ENCODE results near the gene CACNA2D2.

Gene CACNA2D2

GRCh38 chr3:50523279-50523811, 19.9 kb upstream of the CACNA2D2 start:
- ChIA-PET POLR2A (no interaction called here), CTCF (interaction anchor here (0.7 to 6.4 kb wide), 12 partner anchors 8 to 178 kb away, joined by 3 to 62 read pairs (median 4); partner anchors contain the start of gene ZMYND10)
- TF ChIP-seq CTCF (IDR thresholded peaks at IDR 0.05; ENCODE audit: insufficient read depth, low read length, missing control alignments) = no peak
- DNase-seq (ENCODE audit: low read depth, low spot score) = no peak
- H3K4me3 ChIP-seq (ENCODE audit: low read depth, low read length) = no peak overlapping the region

GRCh38 chr3:50521572-50521971, 18.1 kb upstream of the CACNA2D2 start:
- no peak for TF ChIP-seq CTCF (IDR thresholded peaks at IDR 0.05; ENCODE audit: insufficient read depth, low read length, missing control alignments)
- no peak for DNase-seq (ENCODE audit: low read depth, low spot score)
- POLR2A ChIA-PET = no interaction called here
- CTCF ChIA-PET = interaction anchor here (0.8 to 6.4 kb wide), 7 partner anchors 10 to 91 kb away, joined by 3 to 62 read pairs (median 5); partner anchors contain the start of gene CISH
- H3K4me3 ChIP-seq (ENCODE audit: low read depth, low read length) = no peak overlapping the region

GRCh38 chr3:50520849-50521248, 17.4 kb upstream of the CACNA2D2 start:
- POLR2A ChIA-PET = no interaction called here
- DNase-seq (ENCODE audit: low read depth, low spot score) = no peak
- CTCF ChIA-PET = interaction anchor here (1.4 to 6.4 kb wide), 4 partner anchors 9 to 92 kb away, joined by 3 to 62 read pairs (median 18); partner anchors contain the start of gene CISH
- no peak for TF ChIP-seq CTCF (IDR thresholded peaks at IDR 0.05; ENCODE audit: insufficient read depth, low read length, missing control alignments)
- no peak overlapping the region for H3K4me3 ChIP-seq (ENCODE audit: low read depth, low read length)

GRCh38 chr3:50519471-50520089, 16.1 kb upstream of the CACNA2D2 start:
- no peak for DNase-seq (ENCODE audit: low read depth, low spot score)
- peak; percentile 96 for TF ChIP-seq CTCF (IDR thresholded peaks at IDR 0.05; ENCODE audit: insufficient read depth, low read length, missing control alignments)
- ChIA-PET CTCF (interaction anchor here (0.7 to 7.4 kb wide), 8 partner anchors 8 to 170 kb away, joined by 3 to 57 read pairs (median 12); partner anchors contain the start of gene MAPKAPK3), POLR2A (no interaction called here)
- H3K4me3 ChIP-seq (ENCODE audit: low read depth, low read length) = no peak overlapping the region

- POLR2A ChIA-PET = no interaction called here
- CTCF ChIA-PET = interaction anchor here (1.4 to 7.4 kb wide), 7 partner anchors 9 to 169 kb away, joined by 3 to 57 read pairs (median 18); partner anchors contain the start of gene MAPKAPK3
- DNase-seq (ENCODE audit: low read depth, low spot score) = no peak
- TF ChIP-seq CTCF (IDR thresholded peaks at IDR 0.05; ENCODE audit: insufficient read depth, low read length, missing control alignments) = no peak
- no peak overlapping the region for H3K4me3 ChIP-seq (ENCODE audit: low read depth, low read length)
Measured at GRCh38 chr3:50518436-50518835, 15.0 kb upstream of the CACNA2D2 start.

GRCh38 chr3:50517721-50518206, 14.3 kb upstream of the CACNA2D2 start:
- POLR2A ChIA-PET = no interaction called here

More at GRCh38 chr3:50517721-50518206, 14.3 kb upstream of the CACNA2D2 start:
- no peak for TF ChIP-seq CTCF (IDR thresholded peaks at IDR 0.05; ENCODE audit: insufficient read depth, low read length, missing control alignments)
- no peak for DNase-seq (ENCODE audit: low read depth, low spot score)
- no peak overlapping the region for H3K4me3 ChIP-seq (ENCODE audit: low read depth, low read length)
- CTCF ChIA-PET = interaction anchor here (1.0 to 7.4 kb wide), 8 partner anchors 9 to 169 kb away, joined by 3 to 57 read pairs (median 11); partner anchors contain the start of genes CACNA2D2 and MAPKAPK3
